HS-27A (cell line): ENCODE measurements around the gene CALN1.

Experiments used
- DNase-seq: peaks from one replicate; pipeline ENCODE4 v3.0.0-alpha.2; 2012; ENCODE audit warnings: low read depth, missing footprints

The CALN1 gene

GRCh38 chr7:72325561-72325960 lies 86.6 kb downstream of the CALN1 start:
- no peak for DNase-seq

DNA sequence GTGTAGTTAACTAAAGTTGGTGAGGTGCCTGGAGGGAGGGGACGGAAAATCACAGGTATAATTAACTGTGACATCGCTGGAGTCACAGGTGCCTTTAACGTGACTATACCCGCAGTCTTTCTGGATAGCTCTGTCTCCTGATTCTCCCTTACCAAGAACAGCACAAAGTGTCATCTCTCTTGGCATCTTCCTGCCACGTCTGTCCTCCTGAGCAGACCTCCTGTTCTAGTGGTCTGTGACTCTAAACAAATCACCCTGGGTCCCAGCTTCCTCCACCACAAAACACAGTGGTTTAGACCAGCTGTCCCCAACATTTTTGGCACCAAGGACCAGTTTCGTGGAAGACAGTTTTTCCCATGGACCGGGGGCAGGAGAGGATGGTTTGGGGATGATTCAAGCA lies 90.5 kb downstream of the CALN1 start:
- DNase-seq: no peak

- DNase-seq: no peak
Measured at GRCh38 chr7:72321081-72321480, 91.1 kb downstream of the CALN1 start.

DNA sequence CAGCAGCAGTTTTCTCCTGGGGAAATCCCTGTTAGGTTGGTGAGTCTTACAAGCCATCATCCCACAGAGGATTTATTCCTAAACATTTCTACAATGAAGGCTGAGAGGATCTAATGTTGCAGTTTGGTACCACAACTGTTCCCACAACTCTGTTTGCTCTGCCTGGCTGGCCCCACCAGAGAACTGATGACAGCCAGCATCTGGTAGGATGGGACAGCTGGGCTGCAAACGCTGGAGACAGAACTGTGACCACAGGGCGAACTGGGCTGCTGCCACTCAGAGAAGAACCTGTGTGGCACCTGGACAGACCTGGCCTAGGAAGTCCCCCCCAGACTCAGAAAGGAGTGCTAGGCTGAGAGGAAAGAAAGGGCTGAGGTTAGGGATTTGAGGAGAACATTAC lies 94.8 kb downstream of the CALN1 start:
- no peak for DNase-seq

DNA sequence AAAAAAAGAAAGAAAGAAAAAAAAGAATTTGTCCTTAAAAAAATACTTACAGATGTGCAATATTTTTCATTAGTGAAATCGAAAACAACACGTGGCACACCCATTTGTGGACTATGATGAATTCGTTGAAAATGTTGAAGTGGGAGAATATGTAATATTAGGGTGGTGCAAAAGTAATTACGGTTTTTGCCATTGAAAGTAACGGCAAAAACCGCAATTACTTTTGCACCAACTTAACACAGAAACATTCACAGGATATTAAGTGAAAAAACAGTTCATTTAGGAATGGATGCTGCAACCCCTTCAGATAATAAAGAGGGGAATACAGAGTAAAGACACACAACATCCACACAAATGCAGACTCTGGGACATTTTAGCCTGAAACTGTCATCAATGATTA lies 96.0 kb downstream of the CALN1 start:
- no peak for DNase-seq

- no peak for DNase-seq
Measured at GRCh38 chr7:72313906-72314305, 98.2 kb downstream of the CALN1 start.

DNA sequence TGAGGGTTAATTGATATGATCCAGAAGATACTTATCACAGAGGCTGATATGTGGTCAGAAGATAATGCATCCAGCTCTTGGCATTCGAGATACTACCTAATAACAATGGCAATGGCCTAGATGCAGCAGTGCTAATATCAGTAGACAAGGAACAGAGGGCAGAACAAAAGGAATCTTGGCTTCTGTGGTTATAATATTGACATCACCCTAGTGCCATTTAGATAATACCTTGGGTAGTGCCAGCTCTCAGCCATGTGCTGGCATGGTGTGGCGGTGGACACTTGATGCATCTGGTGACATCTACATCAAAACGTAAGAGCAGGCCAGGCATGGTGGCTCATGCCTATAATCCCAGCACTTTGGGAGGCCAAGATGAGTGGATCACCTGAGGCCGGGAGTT lies 101.8 kb downstream of the CALN1 start:
- DNase-seq: no peak

GRCh38 chr7:72309476-72309875 lies 102.7 kb downstream of the CALN1 start:
- DNase-seq: no peak

- DNase-seq: no peak
Measured at GRCh38 chr7:72308986-72309385, 103.2 kb downstream of the CALN1 start.

DNA sequence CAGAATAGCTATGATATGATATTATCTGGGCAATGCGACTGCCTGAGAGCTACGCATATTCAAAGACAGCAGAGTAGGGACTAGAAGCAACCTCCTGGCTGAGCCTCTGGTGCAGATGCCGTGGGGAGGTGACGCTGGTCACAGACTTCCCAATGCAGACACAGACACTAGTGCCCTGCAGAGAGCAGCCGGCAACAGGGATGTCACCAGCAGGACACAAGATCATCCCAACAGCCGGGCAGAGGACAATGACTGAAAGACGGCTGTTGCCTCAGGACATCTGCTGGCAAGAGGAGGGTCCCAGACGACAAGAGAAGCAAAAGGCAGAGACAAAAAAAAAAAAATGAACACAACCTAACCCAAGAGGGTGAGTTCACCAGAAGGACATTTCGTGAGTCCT lies 104.6 kb downstream of the CALN1 start:
- DNase-seq: no peak

DNA sequence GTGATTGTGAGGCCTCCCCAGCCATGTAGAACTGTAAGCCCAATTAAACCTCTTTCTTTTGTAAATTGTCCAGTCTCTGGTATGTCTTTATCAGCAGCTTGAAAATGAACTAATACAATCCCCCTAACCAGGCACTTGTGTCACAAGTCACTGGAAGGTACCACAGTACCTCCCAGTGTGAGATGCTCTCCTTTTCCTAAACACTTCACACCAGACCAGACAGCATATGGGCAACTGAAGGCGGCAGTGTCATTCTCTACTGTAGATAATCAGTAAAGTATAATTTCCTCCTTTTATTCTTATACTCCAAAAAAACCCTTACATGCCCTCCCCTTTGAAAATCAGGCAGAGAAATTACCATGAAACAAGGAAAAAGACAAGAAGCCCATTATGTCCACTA lies 113.2 kb downstream of the CALN1 start:
- no peak for DNase-seq

GRCh38 chr7:72298091-72298490 lies 114.0 kb downstream of the CALN1 start:
- DNase-seq: no peak

- DNase-seq: no peak
Measured at GRCh38 chr7:72297636-72298035, 114.5 kb downstream of the CALN1 start.

DNA sequence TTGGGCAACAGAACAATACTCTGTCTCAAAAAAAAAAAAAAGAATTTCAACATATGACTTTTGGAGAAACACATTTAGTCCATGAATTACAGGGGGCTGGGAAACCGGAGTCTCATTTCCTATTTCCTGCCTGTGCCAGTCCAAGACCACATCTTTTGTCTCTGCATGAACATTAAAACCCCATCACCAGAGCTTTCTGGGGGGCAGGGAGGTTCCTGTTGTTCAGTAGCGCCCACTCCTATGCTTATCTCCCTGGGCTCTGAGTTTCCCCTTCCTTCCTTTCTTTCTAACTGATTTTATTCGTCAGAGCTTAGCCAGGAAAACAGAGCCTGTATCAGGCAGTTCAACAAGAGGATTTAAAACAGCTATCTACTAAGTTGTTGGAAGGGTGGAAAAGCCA lies 119.3 kb downstream of the CALN1 start:
- DNase-seq: no peak

- no peak for DNase-seq
Measured at GRCh38 chr7:72292118-72292517, 120.0 kb downstream of the CALN1 start.

GRCh38 chr7:72286519-72286918 lies 125.6 kb downstream of the CALN1 start:
- no peak for DNase-seq

DNA sequence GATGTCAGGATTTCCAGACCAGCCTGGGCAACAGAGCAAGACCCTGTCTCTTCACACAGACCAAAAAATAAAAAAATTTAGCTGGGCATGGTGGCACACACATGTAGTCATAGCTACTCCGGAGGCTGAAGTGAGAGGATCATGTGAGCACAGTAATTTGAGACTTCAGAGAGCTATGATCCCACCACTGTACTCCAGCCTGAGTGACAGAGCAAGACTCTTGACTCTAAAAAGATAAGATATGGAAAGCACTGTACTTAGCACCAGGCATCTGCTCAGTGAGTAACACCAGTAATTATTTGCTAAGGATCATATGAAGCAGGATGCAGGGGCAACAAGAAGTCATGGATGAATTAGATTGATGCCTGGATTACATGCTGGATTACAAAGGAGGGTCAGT lies 128.8 kb downstream of the CALN1 start:
- no peak for DNase-seq

DNA sequence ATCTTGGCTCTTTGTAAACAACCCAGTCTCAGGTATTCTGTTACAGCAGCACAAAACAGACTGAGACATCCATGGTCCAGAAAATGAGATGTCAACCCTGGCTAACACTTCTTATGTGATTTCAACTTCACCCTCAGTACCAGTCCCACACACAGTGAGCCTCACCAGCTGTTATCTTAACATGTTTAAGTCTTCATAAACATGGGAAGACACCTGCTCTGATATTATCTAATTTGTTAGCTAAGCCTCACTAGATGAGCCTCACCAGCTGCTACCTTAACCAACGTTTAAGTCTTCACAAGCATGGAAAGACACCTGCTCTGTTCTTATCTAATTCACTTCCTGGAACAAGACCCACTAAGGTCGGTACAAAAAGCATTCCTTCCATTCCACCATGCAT lies 130.8 kb downstream of the CALN1 start:
- DNase-seq: no peak

DNA sequence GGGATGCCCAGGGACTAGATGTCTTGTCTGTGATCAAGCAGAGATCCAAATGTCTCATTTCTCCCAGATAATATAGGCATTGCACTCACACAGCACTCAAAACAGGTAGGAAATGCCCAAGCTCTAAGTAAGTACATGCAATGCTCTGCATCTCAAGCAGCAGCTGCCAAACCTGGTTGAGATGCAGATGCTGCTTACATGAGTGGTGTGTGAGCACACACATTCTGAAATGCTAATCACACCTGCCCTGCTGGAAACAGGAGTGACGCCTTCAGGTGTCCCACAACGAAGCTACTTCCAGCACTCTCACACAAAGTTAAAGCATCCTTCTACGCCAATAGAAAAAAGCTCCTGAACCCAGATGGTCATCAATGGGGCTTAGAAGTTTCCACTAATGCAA lies 132.9 kb downstream of the CALN1 start:
- DNase-seq: no peak

DNA sequence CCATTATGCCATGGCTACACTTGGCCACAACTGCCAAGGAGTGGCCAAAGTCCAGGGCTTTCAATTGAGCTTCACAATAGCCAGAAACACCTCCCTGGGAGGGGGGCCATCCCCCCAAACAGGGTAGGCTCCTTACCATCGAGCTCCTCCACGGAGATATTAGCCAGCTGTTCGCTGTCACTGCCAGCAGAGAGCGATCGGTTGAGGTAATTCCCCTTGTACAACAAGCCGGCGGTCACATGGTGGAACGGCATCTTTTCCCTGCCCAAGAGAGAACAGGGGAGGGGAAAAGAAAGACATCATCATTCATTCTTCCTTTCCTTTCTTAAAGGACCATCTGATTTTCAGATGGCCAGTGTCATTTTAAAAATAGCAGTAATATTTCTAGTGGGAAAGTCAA lies 133.6 kb downstream of the CALN1 start:
- DNase-seq: no peak

- DNase-seq: no peak
Measured at GRCh38 chr7:72275382-72276070, 136.6 kb downstream of the CALN1 start.

GRCh38 chr7:72272479-72272878 lies 139.7 kb downstream of the CALN1 start:
- no peak for DNase-seq

GRCh38 chr7:72268796-72269195 lies 143.3 kb downstream of the CALN1 start:
- no peak for DNase-seq

DNA sequence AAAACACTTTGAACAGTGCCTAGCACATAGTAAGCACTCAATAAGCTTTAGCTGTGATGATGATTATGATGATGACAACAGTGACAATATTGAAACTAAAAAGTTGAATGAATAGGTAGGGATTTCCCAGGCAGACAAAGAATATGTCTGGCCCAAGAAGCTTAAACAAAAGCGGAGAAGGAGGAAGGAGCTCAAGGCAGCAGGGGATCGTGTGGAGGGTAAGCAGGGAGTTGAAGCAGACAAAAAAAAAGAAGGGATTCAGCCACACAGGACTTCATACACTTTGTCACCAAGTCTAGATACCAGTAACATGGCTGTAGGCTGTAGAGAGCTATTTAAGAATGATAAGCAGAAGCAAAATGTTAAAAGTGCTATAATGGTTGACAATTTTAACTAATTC lies 144.0 kb downstream of the CALN1 start:
- no peak for DNase-seq
